Measurements from ENCODE around the gene RHCG. TPM values are rescaled to one million over a fixed set of nuclear protein-coding genes. Genes with fewer than 3 reads are reported as not detected.

Gene RHCG
- total and polyA plus RNA-seq, 2 of the 13 experiments (the other 11 are each of a cell fraction or from before 2014, with no cell fraction given) = not detected

- no peak for TF ChIP-seq ZEB1 (IDR thresholded peaks at IDR 0.05; ENCODE audit: insufficient replicate concordance, low read depth)
- no peak for TF ChIP-seq ARNTL (CRISPR knock-in tag; IDR thresholded peaks at IDR 0.05)
- TF ChIP-seq JUN (CRISPR knock-in tag; IDR thresholded peaks at IDR 0.05) = no peak
- TF ChIP-seq AFF4 (CRISPR knock-in tag; IDR thresholded peaks at IDR 0.05) = no peak
- no peak for TF ChIP-seq NFYC (CRISPR knock-in tag; IDR thresholded peaks at IDR 0.05)
- TF ChIP-seq CAMTA2 (CRISPR knock-in tag; IDR thresholded peaks at IDR 0.05; ENCODE audit: borderline replicate concordance) = no peak
- no peak for TF ChIP-seq CSRNP1 (CRISPR knock-in tag; IDR thresholded peaks at IDR 0.05)
Observed at GRCh38 chr15:89448825-89449224, 47.6 kb downstream of the RHCG start (continued).

GRCh38 chr15:89447676-89448075 lies 48.7 kb downstream of the RHCG start:
- Histone ChIP-seq H3K4me3 (replicated peaks in 1 of 3; ENCODE audit: insufficient read depth in 1 of 3, low read depth in 2 of 3, low read length in 3 of 3) (no peak overlapping the region), H3K4me1 (ENCODE audit: insufficient read depth, low read length) (no peaks in the 10 kb centered on the region), H3K36me3 (replicated peaks in 1 of 2; ENCODE audit: control insufficient read depth in 1 of 2, insufficient read depth in 2 of 2, low read length in 2 of 2) (no peaks in the 10 kb centered on the region), H4K20me1 (ENCODE audit: insufficient read depth, low read length) (no peaks in the 10 kb centered on the region), H3K9me3 (ENCODE audit: low read length) (no peaks in the 10 kb centered on the region), H3K27me3 (ENCODE audit: control insufficient read depth in 1 of 2, insufficient read depth in 2 of 2, low read length in 2 of 2) (peaks cover 5 to 28% of the 10 kb centered on the region in 2 experiments; a peak in 4 of 5 replicates), H3K9ac (ENCODE audit: insufficient read depth, low read depth, low read length) (no peak overlapping the region), H3K79me2 (ENCODE audit: insufficient read depth, low read length) (no peaks in the 10 kb centered on the region), H2AFZ (ENCODE audit: low read length) (no peak overlapping the region), H3K4me2 (ENCODE audit: low read depth, low read length) (no peak overlapping the region), H3K27ac (ENCODE audit: extremely low read length, insufficient read depth, low read length) (no peak overlapping the region)
- no peak for ATAC-seq
- ChIA-PET CTCF (ENCODE audit: low intra/inter-chr PET ratio, low total read pairs) (no interaction called here), POLR2A (no interaction called here)
- intact Hi-C loops (cut with micrococcal nuclease; ENCODE audit: unreplicated experiment) (no loop called here), in situ Hi-C loops (cut with HindIII; ENCODE audit: extremely low pct_ligation_motif_present, low pct_unique_long_range_greater_than_20kb) (no loop called here)
- WGBS (ENCODE audit: low lambda C conversion rate) = 43% methylated on average over 4 of the region's 8 CpGs
- FAIRE-seq = no peak
- TF ChIP-seq XRCC5 (optimal IDR thresholded peaks at IDR 0.05; ENCODE audit: low read length) (no peak), WIZ (CRISPR knock-in tag; IDR thresholded peaks at IDR 0.05) (no peak), ARID3A (IDR thresholded peaks at IDR 0.05; ENCODE audit: low read depth, low read length) (no peak), ZNF30 (CRISPR knock-in tag; IDR thresholded peaks at IDR 0.05) (no peak), GABPA (IDR thresholded peaks at IDR 0.05; ENCODE audit: low read depth, low read length) (0 out of 2 replicates have a peak, but pooled peaks have one; percentile 4), GABPA (CRISPR knock-in tag; IDR thresholded peaks at IDR 0.05; ENCODE audit: low read depth) (no peak)
- DNase-seq (ENCODE audit: low spot score) = no peak
- no TSS peak for BruUV-seq (replicated peaks)
